Stimulated activated CD4-positive, alpha-beta T cell treated with anti-CD3 and anti-CD28 coated beads, TNF-alpha, amount 100 ng/mL, for 24 hours (primary cell): Measurements from ENCODE around the gene EPS8L1.

Experiments used
- DNase-seq, 3 experiments: peaks; one replicate each; pipeline ENCODE4 v3.0.0-alpha.2; 2020; ENCODE audit warnings: low read depth in 3 of 3

EPS8L1 gene

DNA sequence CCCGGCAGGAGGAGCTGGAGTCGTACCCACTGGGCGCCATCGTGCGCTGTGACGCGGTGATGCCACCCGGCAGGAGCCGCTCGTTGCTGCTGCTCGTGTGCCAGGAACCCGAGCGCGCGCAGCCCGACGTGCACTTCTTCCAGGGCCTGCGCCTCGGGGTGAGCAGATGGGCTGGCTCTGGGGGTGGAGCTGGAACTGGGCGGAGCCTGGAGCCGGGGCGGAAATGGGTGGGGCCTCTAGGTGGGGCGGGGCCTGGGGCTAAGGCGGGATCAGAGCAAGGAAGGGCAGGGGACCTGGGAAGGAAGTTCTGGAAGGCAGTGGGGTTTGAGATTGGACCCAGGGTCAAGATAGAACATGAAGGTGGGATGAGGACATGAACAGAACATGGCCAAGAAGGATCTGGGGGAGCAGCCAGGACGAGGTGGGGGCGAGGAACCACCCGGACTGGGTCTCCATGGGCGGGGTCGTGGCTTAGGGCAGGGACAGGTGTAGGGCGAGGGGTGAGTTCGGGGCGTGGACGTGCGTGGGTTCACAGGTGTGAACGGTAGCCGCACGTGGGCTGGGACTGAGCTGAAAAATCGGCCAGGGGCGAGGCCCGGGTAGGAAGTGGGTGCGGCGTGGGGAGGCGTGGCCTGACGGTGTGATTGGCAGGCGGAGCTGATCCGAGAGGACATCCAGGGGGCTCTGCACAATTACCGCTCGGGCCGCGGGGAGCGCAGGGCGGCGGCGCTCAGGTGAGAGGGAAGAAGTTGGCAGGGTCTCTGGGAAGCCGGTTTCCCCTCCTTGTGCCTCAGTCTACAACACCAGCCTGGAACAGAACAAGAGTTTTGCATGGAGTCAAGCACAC lies 4.7 kb downstream of the EPS8L1 start:
- peak; percentile 38 to 71 (median 43) for DNase-seq

DNA sequence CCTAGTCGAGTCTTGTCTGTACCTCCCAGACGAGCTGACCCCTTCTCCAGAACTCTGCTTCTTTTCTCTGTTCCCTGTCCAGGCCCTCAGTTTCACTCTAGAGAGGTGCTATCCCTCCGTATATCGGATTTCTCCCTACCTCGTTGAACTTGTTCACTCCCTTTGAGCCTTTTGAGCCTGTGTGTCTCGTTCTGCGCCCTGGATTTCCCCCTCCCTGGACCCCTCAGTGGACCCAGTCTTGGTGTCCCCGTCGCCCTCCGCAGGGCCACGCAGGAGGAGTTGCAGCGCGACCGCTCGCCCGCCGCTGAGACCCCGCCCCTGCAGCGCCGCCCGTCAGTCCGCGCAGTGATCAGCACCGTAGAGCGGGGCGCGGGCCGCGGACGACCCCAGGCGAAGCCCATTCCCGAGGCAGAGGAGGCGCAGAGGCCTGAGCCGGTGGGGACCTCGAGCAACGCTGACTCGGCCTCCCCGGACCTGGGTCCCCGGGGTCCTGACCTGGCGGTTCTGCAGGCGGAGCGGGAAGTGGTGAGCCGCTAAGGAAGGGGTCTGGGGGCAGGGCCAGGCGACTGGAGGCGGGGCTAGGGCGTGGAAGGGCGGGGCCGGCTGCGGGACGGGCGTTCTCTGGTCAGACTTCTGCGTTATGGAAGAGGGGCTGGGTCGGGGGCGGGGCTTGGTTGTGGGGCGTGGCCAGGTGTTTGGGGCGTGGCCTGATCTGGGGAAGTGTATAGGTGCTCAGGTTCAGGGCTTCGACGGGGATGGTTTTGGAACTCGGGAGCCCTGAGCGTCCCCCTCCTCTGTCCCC lies 5.5 kb downstream of the EPS8L1 start:
- peak; percentile 65 to 90 (median 70) for DNase-seq

DNA sequence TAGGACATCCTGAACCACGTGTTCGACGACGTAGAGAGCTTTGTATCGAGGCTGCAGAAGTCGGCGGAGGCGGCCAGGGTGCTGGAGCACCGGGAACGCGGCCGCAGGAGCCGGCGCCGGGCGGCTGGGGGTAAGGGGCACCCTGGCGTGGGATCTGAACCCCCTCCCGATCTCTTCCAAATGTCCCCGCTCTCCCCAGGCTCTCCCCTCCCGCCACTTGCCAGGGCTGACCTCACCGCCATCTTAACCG lies 6.0 kb downstream of the EPS8L1 start:
- no peak for DNase-seq

DNA sequence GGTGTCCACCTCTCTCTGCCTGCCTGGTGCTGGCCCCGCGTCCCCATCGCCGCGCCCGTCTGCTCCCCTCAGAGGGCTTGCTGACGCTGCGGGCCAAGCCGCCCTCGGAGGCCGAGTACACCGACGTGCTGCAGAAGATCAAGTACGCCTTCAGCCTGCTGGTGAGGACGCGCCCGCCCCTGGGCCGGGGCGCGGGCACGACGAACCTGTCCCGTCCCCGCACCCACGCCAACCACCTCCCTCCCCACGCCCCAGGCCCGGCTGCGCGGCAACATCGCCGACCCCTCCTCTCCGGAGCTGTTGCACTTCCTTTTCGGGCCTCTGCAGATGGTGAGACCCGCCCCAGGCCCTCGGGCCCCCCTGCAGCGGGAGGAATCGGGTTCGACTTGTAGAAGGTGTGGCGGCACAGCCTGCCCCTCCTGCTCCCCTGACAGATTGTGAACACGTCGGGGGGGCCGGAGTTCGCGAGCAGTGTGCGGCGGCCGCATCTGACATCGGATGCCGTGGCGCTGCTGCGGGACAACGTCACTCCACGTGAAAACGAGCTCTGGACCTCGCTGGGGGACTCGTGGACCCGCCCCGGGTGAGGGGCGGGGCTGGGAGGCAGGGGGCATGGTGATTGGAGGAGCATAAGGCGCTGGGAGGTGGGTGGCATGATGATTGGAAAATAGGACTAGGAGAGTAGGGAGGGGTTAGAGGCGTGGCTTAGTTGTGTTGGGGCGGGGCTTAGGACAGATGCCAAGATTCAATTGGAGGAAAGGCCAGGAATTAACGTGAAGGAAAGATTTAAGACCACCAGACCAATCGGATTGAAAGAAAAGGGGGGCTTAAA lies 6.6 kb downstream of the EPS8L1 start:
- DNase-seq = peak in 1 of 3 experiments; percentile 55

DNA sequence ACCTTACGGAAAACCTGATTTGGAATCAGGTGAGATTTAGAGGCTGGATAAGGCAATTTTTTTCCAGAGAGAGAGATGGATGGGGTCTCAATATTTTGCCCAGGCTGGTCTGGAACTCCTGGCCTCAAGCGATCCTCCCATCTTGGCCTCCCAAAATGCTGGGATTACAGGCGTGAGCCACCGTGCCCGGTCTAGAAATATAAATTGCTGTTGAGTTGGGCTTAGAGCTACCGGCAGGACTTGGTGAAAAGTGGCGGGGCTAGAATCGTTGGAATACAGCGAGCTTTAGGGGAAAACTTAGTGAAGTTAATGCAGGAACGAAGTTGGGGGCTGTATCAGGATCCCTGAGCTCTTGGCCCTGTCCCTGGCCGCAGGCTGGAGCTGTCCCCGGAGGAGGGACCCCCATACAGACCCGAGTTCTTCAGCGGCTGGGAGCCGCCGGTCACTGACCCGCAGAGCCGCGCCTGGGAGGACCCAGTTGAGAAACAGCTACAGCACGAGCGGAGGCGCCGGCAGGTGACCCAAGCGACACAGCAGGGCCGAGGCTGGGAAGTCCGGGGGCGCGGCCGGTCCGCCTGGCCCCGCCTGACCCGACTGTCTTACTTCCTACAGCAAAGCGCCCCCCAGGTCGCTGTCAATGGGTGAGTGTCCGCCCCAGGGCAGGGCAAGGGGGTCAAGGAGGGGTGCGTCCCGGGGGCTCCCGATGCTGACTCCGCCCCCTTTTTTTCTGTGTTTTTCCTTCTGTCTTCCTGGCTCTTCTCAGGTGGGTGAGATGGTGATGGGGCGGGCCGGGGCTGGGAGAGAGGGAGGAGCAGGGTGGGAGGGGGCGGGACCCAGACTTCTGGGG lies 7.6 kb downstream of the EPS8L1 start:
- no peak for DNase-seq

DNA sequence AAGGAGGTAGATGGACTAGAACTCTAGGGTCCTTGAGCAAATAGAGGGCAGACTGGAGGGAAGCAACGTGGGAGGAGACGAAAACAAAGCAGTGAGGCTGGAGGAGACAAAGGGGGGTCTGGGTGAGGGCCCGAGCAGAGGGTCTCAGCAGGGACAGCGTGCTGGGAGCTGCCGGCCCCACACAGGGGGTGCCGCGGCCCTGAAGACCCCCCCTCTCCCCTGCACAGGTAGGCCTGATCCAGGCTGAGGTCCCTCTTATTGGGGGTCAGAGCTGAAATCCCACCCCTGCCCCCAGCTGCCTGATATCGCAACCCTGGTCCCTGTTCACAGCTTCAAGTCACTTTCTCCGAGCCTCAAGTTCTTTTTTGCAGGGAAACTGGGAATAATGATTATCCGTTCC lies 8.7 kb downstream of the EPS8L1 start:
- no peak for DNase-seq

DNA sequence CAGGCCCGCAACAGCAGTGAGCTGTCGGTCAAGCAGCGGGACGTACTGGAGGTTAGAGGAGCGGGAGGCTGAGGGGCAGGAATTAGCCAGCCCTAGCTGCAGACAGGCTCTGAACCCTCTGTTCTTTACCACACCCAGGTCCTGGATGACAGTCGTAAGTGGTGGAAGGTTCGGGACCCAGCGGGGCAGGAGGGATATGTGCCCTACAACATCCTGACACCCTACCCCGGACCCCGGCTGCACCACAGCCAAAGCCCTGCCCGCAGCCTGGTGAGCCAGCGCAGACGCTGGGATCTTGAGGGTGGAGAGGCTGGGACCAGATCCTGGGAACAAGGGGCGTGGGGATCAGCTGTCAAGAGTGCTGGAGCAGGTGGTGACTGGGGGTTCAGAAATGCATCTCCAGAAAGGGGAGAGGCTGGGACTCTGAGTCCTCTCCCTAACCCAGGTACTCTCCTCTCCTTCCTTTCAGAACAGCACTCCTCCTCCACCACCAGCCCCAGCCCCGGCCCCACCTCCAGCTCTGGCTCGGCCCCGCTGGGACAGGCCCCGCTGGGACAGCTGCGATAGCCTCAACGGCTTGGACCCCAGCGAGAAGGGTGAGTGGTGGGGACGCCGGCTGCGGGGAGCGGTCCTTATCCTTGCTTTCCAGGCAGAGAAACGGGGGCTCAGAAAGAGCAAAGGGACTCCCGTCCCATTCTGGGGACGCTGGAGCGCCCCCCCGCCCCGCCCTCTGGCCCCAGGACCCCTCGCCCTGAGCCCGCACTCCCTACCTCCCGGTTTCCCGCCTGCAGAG lies 10.4 kb downstream of the EPS8L1 start:
- no peak for DNase-seq

DNA sequence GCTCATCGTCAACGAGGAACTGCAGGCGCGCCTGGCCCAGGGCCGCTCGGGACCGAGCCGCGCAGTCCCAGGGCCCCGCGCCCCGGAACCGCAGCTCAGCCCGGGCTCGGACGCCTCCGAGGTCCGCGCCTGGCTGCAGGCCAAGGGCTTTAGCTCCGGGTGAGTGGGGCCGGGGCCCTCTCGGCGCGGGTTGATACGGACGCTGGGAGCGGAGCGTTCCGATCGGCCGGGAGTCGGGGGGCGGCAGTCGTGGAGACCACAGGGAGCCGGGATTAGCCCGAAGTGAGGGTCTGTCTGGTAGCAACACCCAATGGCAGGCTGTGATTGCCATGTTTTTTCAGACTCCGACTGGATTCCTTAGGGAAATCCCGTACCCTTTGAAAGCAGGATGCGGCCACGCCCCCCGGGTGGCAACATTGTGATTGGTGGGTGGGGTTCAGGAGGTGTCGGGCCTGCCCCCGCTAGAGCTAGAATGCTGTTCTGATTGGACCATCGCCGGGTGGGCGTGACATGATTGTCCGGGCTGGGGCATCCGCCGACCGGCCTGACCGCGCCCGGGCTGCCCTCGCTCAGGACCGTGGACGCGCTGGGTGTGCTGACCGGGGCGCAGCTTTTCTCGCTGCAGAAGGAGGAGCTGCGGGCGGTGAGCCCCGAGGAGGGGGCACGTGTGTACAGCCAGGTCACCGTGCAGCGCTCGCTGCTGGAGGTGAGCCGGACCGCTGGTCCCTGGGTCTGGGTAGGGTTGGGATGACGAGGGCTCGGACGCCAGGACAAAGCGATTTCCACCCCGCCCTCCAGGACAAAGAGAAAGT lies 11.3 kb downstream of the EPS8L1 start:
- DNase-seq = peak in 2 of 3 experiments; percentile 25 to 59

DNA sequence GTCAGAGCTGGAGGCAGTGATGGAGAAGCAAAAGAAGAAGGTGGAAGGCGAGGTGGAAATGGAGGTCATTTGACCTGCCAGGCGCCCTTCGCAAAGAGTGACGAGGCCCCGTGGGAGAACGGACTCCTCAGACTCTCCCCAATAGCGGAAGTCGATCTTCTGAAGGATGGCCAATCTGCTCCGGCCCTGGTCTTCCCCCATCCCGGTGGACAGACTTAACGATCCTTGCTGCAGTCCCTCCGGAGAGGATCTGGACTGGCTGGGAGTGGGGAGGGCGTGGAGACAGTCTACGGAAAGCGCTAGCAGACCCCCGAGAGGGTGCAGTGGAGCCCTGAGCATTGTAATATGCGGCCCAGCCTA lies 11.9 kb downstream of the EPS8L1 start:
- DNase-seq = no peak

DNA sequence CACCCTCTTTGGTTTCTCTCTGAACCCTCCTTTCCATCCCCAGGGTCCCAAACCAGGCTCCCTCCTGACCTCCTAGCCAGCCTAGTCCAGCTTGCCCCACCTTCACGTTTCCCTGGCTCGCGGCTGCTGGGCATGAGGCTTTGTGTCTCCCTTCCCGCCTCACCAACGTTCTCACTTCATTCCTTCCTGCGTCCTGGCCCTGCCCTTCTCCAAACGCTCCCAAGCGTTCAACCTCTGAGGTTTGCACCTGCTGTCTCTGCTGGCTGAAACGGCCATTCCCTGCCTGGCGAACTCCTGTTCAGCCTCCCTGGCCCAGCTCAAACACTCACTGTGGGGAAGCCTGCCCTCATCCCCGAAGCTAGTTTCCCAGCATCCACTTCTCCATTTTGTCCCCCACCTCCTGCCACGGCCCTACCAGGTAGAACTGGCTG lies 12.4 kb downstream of the EPS8L1 start:
- no peak for DNase-seq

DNA sequence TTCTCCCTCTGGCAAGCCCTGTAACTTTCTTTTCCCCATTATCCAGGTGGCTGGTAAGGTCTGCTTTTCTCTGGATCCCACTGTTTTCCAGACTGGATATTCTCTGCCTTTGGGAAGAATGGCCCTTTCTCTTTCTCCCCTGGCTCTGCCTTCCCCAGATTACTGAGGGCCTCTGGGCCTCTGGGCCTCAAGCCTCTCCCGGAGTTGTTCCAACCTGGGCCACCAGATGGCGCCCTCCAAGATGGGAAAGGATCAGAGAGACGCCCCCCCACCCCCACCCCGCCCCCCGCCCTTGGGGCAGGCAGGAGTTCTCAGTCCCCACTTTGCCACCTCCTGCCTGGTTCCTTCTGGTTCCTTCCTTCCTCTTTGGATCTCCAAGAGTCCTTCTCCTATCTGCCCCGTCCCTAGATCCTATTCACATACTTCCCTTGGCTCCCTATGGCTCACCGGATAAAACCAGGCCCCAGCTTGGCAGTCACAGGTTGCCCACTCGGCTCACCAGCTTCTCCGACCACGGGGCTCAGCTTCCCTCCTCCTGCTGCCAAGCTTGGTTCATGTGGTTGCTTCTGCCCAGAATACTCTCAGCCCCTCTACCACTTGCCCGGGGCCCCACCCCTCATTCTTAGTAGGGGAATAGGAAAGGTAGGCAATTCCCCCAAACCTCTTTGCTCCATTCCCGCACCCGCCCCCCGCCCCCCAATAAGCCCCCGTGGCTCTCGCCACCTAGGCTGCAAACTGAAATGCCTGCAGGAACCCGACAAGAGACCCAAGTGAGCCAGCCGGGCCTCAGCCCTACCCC lies 13.1 kb downstream of the EPS8L1 start:
- DNase-seq = peak; percentile 58 to 81 (median 62)

DNA sequence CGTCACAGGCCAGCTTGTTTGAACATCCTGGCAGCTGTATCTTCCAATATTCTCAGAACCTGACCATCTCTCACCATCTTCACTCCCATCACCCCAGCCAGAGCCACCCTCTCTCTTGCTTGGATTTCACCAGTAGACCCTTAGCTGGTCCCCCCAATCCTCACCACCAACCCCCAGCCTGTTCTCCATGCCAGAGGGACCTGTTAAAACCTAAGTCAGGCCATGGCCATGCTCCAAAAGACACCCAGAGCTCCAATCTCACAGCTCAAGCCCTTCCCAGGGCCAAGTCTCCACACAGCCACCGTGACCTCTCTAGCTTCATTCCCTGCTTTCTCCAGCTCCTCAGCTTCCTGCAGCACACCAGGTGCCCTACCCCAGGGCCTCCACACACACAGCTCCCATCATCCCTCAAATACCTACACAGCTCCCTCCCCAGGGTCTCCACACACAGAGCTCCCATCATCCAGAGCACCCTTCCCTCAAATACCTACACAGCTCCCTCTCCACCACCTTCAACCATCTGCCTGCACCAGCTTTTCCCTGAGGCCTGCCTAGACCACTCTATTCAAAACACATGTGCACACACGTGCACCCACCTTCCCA lies 13.8 kb downstream of the EPS8L1 start:
- DNase-seq = no peak

DNA sequence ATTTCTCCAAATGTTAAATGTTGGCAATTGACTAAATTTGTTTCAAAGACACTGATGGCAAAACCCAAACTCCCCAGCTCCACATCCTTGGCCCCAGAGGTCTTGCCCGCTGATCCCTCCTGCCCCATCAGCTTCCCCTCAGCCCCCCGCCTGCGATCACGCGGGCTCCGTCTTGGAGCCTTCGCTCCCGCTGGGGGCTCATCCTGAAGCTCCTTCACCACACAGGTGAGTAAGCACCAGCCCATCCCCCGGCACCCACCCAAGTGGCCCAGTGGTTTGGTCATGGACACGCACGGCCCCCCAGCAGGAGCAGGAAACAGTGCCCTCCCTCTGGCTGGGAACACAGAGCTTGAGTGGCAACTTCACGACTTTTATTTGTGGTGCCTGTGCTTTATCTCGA lies 14.9 kb downstream of the EPS8L1 start:
- DNase-seq = no peak

DNA sequence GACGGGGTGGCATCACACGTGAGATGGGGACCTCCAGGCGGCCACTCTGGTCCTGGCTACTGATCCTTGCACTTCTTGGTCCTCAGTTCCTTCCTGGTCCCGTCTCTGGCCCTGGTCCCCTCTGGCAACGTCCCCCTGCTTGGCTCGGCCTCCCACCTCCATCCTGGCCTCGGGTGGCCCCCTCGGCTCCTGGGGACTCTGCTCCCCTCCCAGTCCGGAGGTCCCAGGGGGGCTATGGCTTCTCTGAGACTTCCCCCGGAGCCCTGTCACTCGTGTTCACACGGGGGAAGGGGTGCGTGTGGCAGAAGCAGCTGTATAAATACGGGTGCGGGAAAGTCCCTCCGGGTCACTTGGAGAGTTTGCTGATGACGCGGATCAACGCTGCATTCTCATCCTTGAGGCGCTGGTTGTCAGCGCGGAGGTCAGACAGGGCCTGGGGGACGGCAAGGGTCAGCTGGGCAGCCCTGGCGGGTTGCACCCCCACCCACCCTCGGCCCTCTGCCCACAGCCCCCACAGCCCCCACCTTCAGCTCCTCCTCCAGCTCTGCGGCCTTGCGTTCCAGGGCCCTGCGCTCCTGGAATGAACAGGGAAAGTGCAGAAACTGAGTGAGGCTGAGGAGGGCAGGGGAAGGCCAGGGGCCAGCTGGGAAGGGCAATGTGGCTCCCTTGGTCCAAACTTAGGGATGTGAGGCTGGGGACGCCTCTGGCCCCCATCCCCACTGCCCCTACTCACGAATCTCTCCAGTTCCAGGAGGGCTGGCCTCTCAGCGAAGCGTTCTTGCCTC lies 15.6 kb downstream of the EPS8L1 start:
- no peak for DNase-seq

DNA sequence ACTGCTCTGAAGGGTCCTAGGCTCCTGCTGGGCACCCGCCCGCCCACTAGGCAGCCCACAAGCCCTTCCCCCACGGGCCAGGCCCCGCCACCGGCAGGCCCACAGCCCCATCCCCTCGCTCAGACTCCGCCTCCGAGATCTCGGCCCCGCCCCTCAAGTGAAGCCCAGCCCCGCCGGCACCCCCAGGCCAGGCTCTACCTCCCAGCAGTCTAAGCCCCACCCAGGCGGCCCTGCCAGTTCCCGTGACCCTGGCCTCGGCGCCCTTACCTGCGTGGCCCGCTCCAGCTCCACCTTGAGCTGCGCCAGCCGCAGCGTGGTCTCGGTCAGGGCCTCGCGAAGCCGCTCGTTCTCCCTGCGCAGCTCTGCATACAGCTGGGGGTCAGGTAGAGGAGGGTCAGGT lies 16.3 kb downstream of the EPS8L1 start:
- DNase-seq = no peak

DNA sequence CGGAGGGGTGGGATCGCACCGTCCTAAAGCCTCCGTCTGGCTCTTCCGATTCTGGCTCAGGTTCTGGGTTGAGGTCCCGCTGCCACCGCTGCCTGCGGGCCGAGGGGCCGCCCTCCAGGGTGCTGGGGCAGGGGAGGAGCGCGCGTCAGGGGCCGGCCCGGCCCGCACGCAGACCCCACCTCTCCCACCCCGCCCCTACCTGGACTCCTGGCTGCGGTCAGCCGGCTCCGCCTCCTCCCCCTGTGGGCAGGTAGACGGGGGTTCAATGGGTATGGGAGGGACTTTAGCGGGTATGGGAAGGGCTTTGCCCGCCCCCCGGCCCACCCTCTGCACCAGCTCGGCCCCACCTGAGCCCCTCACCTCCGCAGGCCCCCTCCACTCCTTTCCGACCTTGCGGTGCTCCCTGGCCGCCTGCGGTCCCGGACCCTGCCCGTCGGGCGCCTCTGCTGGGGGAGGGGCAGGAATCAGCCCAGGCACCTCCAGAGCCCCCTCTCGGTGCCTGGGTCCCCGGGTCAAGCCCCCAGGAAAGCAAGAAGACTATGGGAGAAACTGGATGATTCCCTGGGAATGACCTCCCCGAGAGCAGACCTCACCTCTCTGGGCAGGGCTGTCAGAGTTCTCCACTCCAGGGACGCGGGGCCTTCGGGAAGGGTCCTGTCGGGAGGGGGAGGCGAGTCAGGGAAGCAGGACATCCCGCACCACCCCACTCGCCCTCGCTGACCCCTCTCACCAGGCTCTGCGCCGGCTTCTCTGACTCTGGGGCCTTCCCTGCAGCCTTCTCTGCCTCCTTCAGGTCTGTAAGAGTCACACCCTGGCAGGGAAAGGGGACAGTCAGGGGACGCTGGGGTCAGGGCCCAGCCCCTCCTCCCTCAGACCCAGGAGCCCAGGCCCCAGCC lies 17.0 kb downstream of the EPS8L1 start:
- DNase-seq = no peak
